H1 (cell line): ENCODE results near the gene FBXL17.

Experiments
- CTCF ChIP-seq, 3 experiments: IDR thresholded peaks; 1 replicate in 2 of 3; 2 replicates in 1 of 3; pipeline versions ENCODE4 v1.5.1 to v1.6.1; 2011; ENCODE audit warnings: low read length in 3 of 3, mild to moderate bottlenecking in 3 of 3, inconsistent platforms in 2 of 3, low read depth in 1 of 3, moderate library complexity in 1 of 3; ENCODE audit not compliant: insufficient read depth in 1 of 3; ENCODE audit errors: control extremely low read depth in 1 of 3
- EZH2 ChIP-seq: fragments of 200-600 bp; sonication (generic); IDR thresholded peaks from 2 replicates; pipeline ENCODE4 v1.7.1; 2012; ENCODE audit warnings: low read depth, mild to moderate bottlenecking, moderate library complexity, low read length, inconsistent platforms; ENCODE audit not compliant: severe bottlenecking
- HDAC2 ChIP-seq, 2 experiments: fragments of 300-600 bp in 1 of 2; sonication (generic) in 1 of 2; IDR thresholded peaks; 2 replicates each; pipeline ENCODE4 v1.6.1; 2011 to 2012; ENCODE audit warnings: low read depth in 2 of 2, low read length in 2 of 2, mild to moderate bottlenecking in 2 of 2, moderate library complexity in 2 of 2, borderline replicate concordance in 1 of 2, inconsistent platforms in 1 of 2
- POLR2A ChIP-seq, 2 experiments: IDR thresholded peaks; 1 replicate in 1 of 2; 2 replicates in 1 of 2; pipeline ENCODE4 v1.6.1; 2011; ENCODE audit warnings: low read depth in 2 of 2, low read length in 2 of 2, mild to moderate bottlenecking in 2 of 2; ENCODE audit errors: control extremely low read depth in 1 of 2
- POU5F1 ChIP-seq: IDR thresholded peaks from 2 replicates; pipeline ENCODE4 v1.6.1; 2011; ENCODE audit warnings: low read depth, mild to moderate bottlenecking, low read length, moderate library complexity
- RFX5 ChIP-seq: IDR thresholded peaks from 2 replicates; pipeline ENCODE4 v1.6.1; 2011; ENCODE audit warnings: low read depth, low read length, improper control_type of control experiment, borderline replicate concordance
- RNF2 ChIP-seq: fragments of 200-900, 300-1000 bp; sonication (generic); IDR thresholded peaks from 2 replicates; pipeline ENCODE4 v1.7.1; 2016; ENCODE audit warnings: borderline replicate concordance, low read depth, mild to moderate bottlenecking, antibody characterized with exemption, low read length; ENCODE audit not compliant: poor library complexity, severe bottlenecking; ENCODE audit errors: missing control alignments
- RXRA ChIP-seq: IDR thresholded peaks from 2 replicates; pipeline ENCODE4 v1.6.1; 2011; ENCODE audit warnings: low read depth, mild to moderate bottlenecking, low read length, moderate library complexity; ENCODE audit not compliant: insufficient read depth
- SIN3A ChIP-seq, 2 experiments: IDR thresholded peaks in 1 of 2; conservative IDR thresholded peaks in 1 of 2; 2 replicates each; pipeline ENCODE4 v1.6.1; 2011 to 2012; ENCODE audit warnings: low read length in 2 of 2, improper control_type of control experiment in 1 of 2, low read depth in 1 of 2, mild to moderate bottlenecking in 1 of 2
- SP1 ChIP-seq: IDR thresholded peaks from 2 replicates; pipeline ENCODE4 v1.6.1; 2011; ENCODE audit warnings: low read depth, low read length
- TAF1 ChIP-seq: IDR thresholded peaks from 2 replicates; pipeline ENCODE4 v1.6.1; 2011; ENCODE audit warnings: mild to moderate bottlenecking, low read depth, low read length

- TF ChIP-seq HDAC2 (IDR thresholded peaks at IDR 0.05; ENCODE audit: borderline replicate concordance in 1 of 2, low read depth in 2 of 2, low read length in 2 of 2) (no peak), CTCF (IDR thresholded peaks at IDR 0.05; ENCODE audit: control extremely low read depth in 1 of 3, insufficient read depth in 1 of 3, low read depth in 1 of 3, low read length in 3 of 3) (no peak), EZH2 (no peak), POLR2A (IDR thresholded peaks at IDR 0.05; ENCODE audit: control extremely low read depth in 1 of 2, low read depth in 2 of 2, low read length in 2 of 2) (no peak), POU5F1 (no peak), TAF1 (no peak), SP1 (no peak), RNF2 (no peak), RFX5 (no peak), RXRA (no peak), SIN3A (conservative IDR thresholded peaks at IDR 0.05 in 1 of 2, IDR thresholded peaks at IDR 0.05 in 1 of 2; ENCODE audit: low read depth in 1 of 2, low read length in 2 of 2) (no peak)
These were observed 451.8 kb downstream of the FBXL17 start for GRCh38 chr5:107930092-107930491.
